HL-60 (cell line): ENCODE results near the gene MACF1.
"Not testable (repeated sequence)": the region's sequence is repeated elsewhere in the genome, so short reads cannot be mapped to it uniquely, and the experiment has no call there.

Experiments
- DNase-seq, 2 experiments: peaks; one replicate each; pipeline ENCODE4 v3.0.0-alpha.2; 2010 to 2020; ENCODE audit warnings: low read depth in 1 of 2, low spot score in 1 of 2
- H3K27ac ChIP-seq: fragments of 250-450 bp; sonication (Bioruptor Pico); replicated peaks from 2 replicates; pipeline ENCODE4 v1.5.1; 2020; ENCODE audit warnings: mild to moderate bottlenecking, moderate library complexity
- H3K27me3 ChIP-seq: fragments of 250-450 bp; sonication (Bioruptor Pico); 2 replicates; pipeline ENCODE4 v1.5.1; 2021; ENCODE audit warnings: mild to moderate bottlenecking, moderate library complexity; ENCODE audit not compliant: insufficient read depth, poor library complexity, severe bottlenecking
- H3K4me3 ChIP-seq: replicated peaks from 2 replicates; pipeline ENCODE4 v1.5.1; 2011; ENCODE audit warnings: mild to moderate bottlenecking, control low read depth, low read length; ENCODE audit not compliant: insufficient read depth
- CTCF ChIP-seq: IDR thresholded peaks from one replicate; pipeline ENCODE4 v1.5.1; 2011; ENCODE audit warnings: low read length, control low read depth, inconsistent platforms; ENCODE audit not compliant: insufficient read depth
- GABPA ChIP-seq: IDR thresholded peaks from 2 replicates; pipeline ENCODE4 v1.6.1; 2012; ENCODE audit warnings: low read depth
- POLR2AphosphoS5 ChIP-seq: IDR thresholded peaks from 2 replicates; pipeline ENCODE4 v1.6.1; 2012; ENCODE audit warnings: low read depth
- REST ChIP-seq: IDR thresholded peaks from 2 replicates; pipeline ENCODE4 v1.6.1; 2012; ENCODE audit warnings: low read depth; ENCODE audit not compliant: insufficient replicate concordance
- SPI1 ChIP-seq: IDR thresholded peaks from 2 replicates; pipeline ENCODE4 v1.6.1; 2012; ENCODE audit warnings: low read depth, mild to moderate bottlenecking, borderline replicate concordance

The MACF1 gene

GRCh38 chr1:39508266-39508665 is 303.8 kb downstream of the MACF1 start:
- DNase-seq = no peak
- Histone ChIP-seq H3K27ac (no peak overlapping the region), H3K27me3 (peaks cover 7% of the 10 kb centered on the region), H3K4me3 (no peak overlapping the region)
- TF ChIP-seq POLR2AphosphoS5 = no peak
- no peak for TF ChIP-seq SPI1
- TF ChIP-seq REST = no peak
- TF ChIP-seq CTCF = no peak
- TF ChIP-seq GABPA = no peak

GRCh38 chr1:39508857-39509305 is 304.4 kb downstream of the MACF1 start:
- no peak for TF ChIP-seq POLR2AphosphoS5
- no peak for TF ChIP-seq CTCF
- no peak for TF ChIP-seq GABPA
- TF ChIP-seq REST = no peak
- no peak for TF ChIP-seq SPI1
- no peak overlapping the region for H3K4me3 ChIP-seq
- DNase-seq = no peak
- H3K27ac ChIP-seq = no peak overlapping the region
- peaks cover 7% of the 10 kb centered on the region for H3K27me3 ChIP-seq

- peak in 1 of 2 experiments; percentile 21 for DNase-seq
- no peak overlapping the region for H3K4me3 ChIP-seq
- peaks cover 7% of the 10 kb centered on the region for H3K27me3 ChIP-seq
- H3K27ac ChIP-seq = no peak overlapping the region
- TF ChIP-seq CTCF (no peak), SPI1 (no peak), GABPA (no peak), REST (no peak), POLR2AphosphoS5 (no peak)
Observed at GRCh38 chr1:39509360-39510009, 305.0 kb downstream of the MACF1 start.

- H3K4me3 ChIP-seq, H3K27me3 ChIP-seq, H3K27ac ChIP-seq, DNase-seq: not testable (repeated sequence)
Observed at GRCh38 chr1:39510570-39511186, 306.2 kb downstream of the MACF1 start.

GRCh38 chr1:39511477-39511876 is 307.0 kb downstream of the MACF1 start:
- DNase-seq, H3K4me3 ChIP-seq, H3K27ac ChIP-seq, H3K27me3 ChIP-seq: not testable (repeated sequence)
